HCT116 (cell line): Measurements from ENCODE around the gene ARVCF. TPM values are rescaled to one million over a fixed set of nuclear protein-coding genes. Genes with fewer than 3 reads are reported as not detected.

Experiments
- ATAC-seq: fragments of 200-7000 bp; cut with Tn5 transposase; 2 replicates; pipeline ENCODE4 v1.9.1; 2020; ENCODE audit warnings: mild to moderate bottlenecking, moderate library complexity
- BruUV-seq: library from RNA; stranded (reverse); fragments of 400-500 nt; replicated peaks from 2 replicates; lab custom pipeline; 2021; lab: Mats Ljungman, UMichigan
- CTCF ChIA-PET: fragments of 300-600 bp; sonication (Branson Sonifier 250); formaldehyde crosslinking; loops from one replicate; lab custom pipeline; 2021; ENCODE audit warnings: antibody characterized with exemption; lab: Charles Lee
- POLR2A ChIA-PET: fragments of 300-600, 350-600 bp; sonication (Branson Sonifier 250); formaldehyde crosslinking; loops from one replicate; lab custom pipeline; 2021; ENCODE audit warnings: antibody characterized with exemption; lab: Charles Lee
- RAD21 ChIA-PET, 2 experiments: fragments of 300-600 bp; sonication (Branson Sonifier 250); formaldehyde crosslinking; loops; one replicate each; lab custom pipeline; 2023; ENCODE audit warnings: low total read pairs in 2 of 2; ENCODE audit not compliant: uncharacterized antibody in 2 of 2, unreplicated experiment in 2 of 2, low non-redundant PET in 1 of 2; lab: Charles Lee
- DNase-seq: peaks from one replicate; pipeline ENCODE4 v3.0.0-alpha.2; 2010; ENCODE audit warnings: low read depth, low spot score
- H2AFZ ChIP-seq: fragments of 200-600 bp; shearing (Covaris generic), sonication (generic); 2 replicates; pipeline ENCODE4 v1.6.1; 2017; ENCODE audit warnings: low read depth, mixed run types, mixed read lengths, antibody characterized with exemption, low read length; ENCODE audit not compliant: poor library complexity, severe bottlenecking
- H3K27ac ChIP-seq: 2 replicates; pipeline ENCODE4 v1.5.1; 2012; ENCODE audit warnings: low read depth, low read length
- H3K27me3 ChIP-seq: fragments of 200-600 bp; sonication (generic); 2 replicates; pipeline ENCODE4 v1.6.1; 2016; ENCODE audit warnings: mixed run types, low read length, mixed read lengths; ENCODE audit not compliant: insufficient read depth
- H3K36me3 ChIP-seq, 2 experiments: fragments of 200-500 bp in 1 of 2; fragments of 200-600 bp in 1 of 2; sonication (Bioruptor generic) in 1 of 2; sonication (generic) in 1 of 2; 2 replicates each; pipeline versions ENCODE4 v1.5.1 to v1.6.1; 2014 to 2016; ENCODE audit warnings: low read length in 2 of 2, inconsistent platforms in 1 of 2, mixed read lengths in 1 of 2, mixed run types in 1 of 2; ENCODE audit not compliant: insufficient read depth in 2 of 2, control insufficient read depth in 1 of 2
- H3K4me1 ChIP-seq, 2 experiments: fragments of 200-600 bp in 1 of 2; sonication (generic) in 1 of 2; 2 replicates each; pipeline versions ENCODE4 v1.5.1 to v1.6.1; 2012 to 2017; ENCODE audit warnings: low read length in 2 of 2, inconsistent platforms in 1 of 2, mild to moderate bottlenecking in 1 of 2, mixed read lengths in 1 of 2, mixed run types in 1 of 2, moderate library complexity in 1 of 2; ENCODE audit not compliant: insufficient read depth in 2 of 2, control insufficient read depth in 1 of 2
- H3K4me2 ChIP-seq: fragments of 200-600 bp; sonication (generic); 2 replicates; pipeline ENCODE4 v1.6.1; 2017; ENCODE audit warnings: mixed run types, low read length, mixed read lengths
- H3K4me3 ChIP-seq, 2 experiments: fragments of 200-600 bp in 1 of 2; sonication (generic) in 1 of 2; replicated peaks in 1 of 2; 2 replicates each; pipeline ENCODE4 v1.5.1; 2011 to 2016; ENCODE audit warnings: low read length in 2 of 2, control low read depth in 1 of 2, low read depth in 1 of 2, mild to moderate bottlenecking in 1 of 2, mixed read lengths in 1 of 2, mixed run types in 1 of 2
- H3K79me2 ChIP-seq: fragments of 200-600 bp; sonication (generic); 2 replicates; pipeline ENCODE4 v1.6.1; 2017; ENCODE audit warnings: mild to moderate bottlenecking, mixed run types, low read length, moderate library complexity, mixed read lengths; ENCODE audit not compliant: insufficient read depth
- H3K9ac ChIP-seq: fragments of 200-600 bp; sonication (generic); 2 replicates; pipeline ENCODE4 v1.6.1; 2016; ENCODE audit warnings: low read length, mixed read lengths
- H3K9me2 ChIP-seq: fragments of 200-600 bp; sonication (generic), shearing (Covaris generic); 2 replicates; pipeline ENCODE4 v1.6.1; 2017; ENCODE audit warnings: mixed run types, mild to moderate bottlenecking, moderate library complexity; ENCODE audit not compliant: insufficient read depth
- H3K9me3 ChIP-seq, 2 experiments: fragments of 200-500 bp in 1 of 2; fragments of 200-600 bp in 1 of 2; sonication (Bioruptor generic) in 1 of 2; sonication (generic) in 1 of 2; 2 replicates each; pipeline ENCODE4 v1.6.1; 2014 to 2017; ENCODE audit warnings: low read length in 2 of 2, mixed read lengths in 2 of 2, inconsistent platforms in 1 of 2, low read depth in 1 of 2, mild to moderate bottlenecking in 1 of 2, mixed run types in 1 of 2, moderate library complexity in 1 of 2; ENCODE audit not compliant: control insufficient read depth in 1 of 2, insufficient read depth in 1 of 2
- H4K20me1 ChIP-seq: fragments of 200-600 bp; sonication (generic), shearing (Covaris generic); 2 replicates; pipeline ENCODE4 v1.6.1; 2017; ENCODE audit warnings: mixed run types, mild to moderate bottlenecking, moderate library complexity; ENCODE audit not compliant: insufficient read depth
- CBX3 ChIP-seq: IDR thresholded peaks from 2 replicates; pipeline ENCODE4 v1.6.1; 2012; ENCODE audit warnings: low read depth
- CEBPB ChIP-seq: IDR thresholded peaks from 2 replicates; pipeline ENCODE4 v1.6.1; 2012; ENCODE audit warnings: low read depth
- CTCF ChIP-seq, 3 experiments: fragments of 200-600 bp in 1 of 3; sonication (generic) in 1 of 3; IDR thresholded peaks in 2 of 3; conservative IDR thresholded peaks in 1 of 3; 2 replicates each; pipeline ENCODE4 v1.5.1; 2012 to 2017; ENCODE audit warnings: low read depth in 2 of 3, low read length in 2 of 3, antibody characterized with exemption in 1 of 3, borderline replicate concordance in 1 of 3, control low read depth in 1 of 3, mild to moderate bottlenecking in 1 of 3, mixed read lengths in 1 of 3, mixed run types in 1 of 3, moderate library complexity in 1 of 3; ENCODE audit not compliant: insufficient read depth in 1 of 3
- EGR1 ChIP-seq: IDR thresholded peaks from 2 replicates; pipeline ENCODE4 v1.6.1; 2012; ENCODE audit warnings: low read depth
- ELF1 ChIP-seq: IDR thresholded peaks from 2 replicates; pipeline ENCODE4 v1.6.1; 2012; ENCODE audit warnings: low read depth, borderline replicate concordance
- EZH2phosphoT487 ChIP-seq: fragments of 200-600 bp; IDR thresholded peaks from 2 replicates; pipeline ENCODE4 v1.6.1; 2018; ENCODE audit warnings: antibody characterized with exemption, borderline replicate concordance
- JUND ChIP-seq: IDR thresholded peaks from 2 replicates; pipeline ENCODE4 v1.6.1; 2012
- MAX ChIP-seq: IDR thresholded peaks from 2 replicates; pipeline ENCODE4 v1.6.1; 2012
- POLR2A ChIP-seq: IDR thresholded peaks from 2 replicates; pipeline ENCODE4 v1.7.0; 2011; ENCODE audit warnings: borderline replicate concordance; ENCODE audit not compliant: insufficient read depth, insufficient read length; ENCODE audit errors: extremely low read depth
- POLR2AphosphoS5 ChIP-seq: IDR thresholded peaks from 2 replicates; pipeline ENCODE4 v1.6.1; 2011; ENCODE audit warnings: mild to moderate bottlenecking, low read depth, low read length, moderate library complexity
- RAD21 ChIP-seq: IDR thresholded peaks from 2 replicates; pipeline ENCODE4 v1.6.1; 2012; ENCODE audit warnings: low read depth, mild to moderate bottlenecking
- REST ChIP-seq: IDR thresholded peaks from 2 replicates; pipeline ENCODE4 v1.6.1; 2012; ENCODE audit warnings: low read depth
- SIN3A ChIP-seq: IDR thresholded peaks from 2 replicates; pipeline ENCODE4 v1.6.1; 2012; ENCODE audit warnings: low read depth
- SP1 ChIP-seq: IDR thresholded peaks from 2 replicates; pipeline ENCODE4 v1.6.1; 2012; ENCODE audit warnings: low read depth
- SRF ChIP-seq: IDR thresholded peaks from 2 replicates; pipeline ENCODE4 v1.6.1; 2012; ENCODE audit warnings: low read depth
- YY1 ChIP-seq: IDR thresholded peaks from 2 replicates; pipeline ENCODE4 v1.6.1; 2011; ENCODE audit warnings: low read length, low read depth, moderate library complexity, mild to moderate bottlenecking; ENCODE audit not compliant: insufficient replicate concordance; ENCODE audit errors: extremely low read depth
- ZBTB33 ChIP-seq: IDR thresholded peaks from 2 replicates; pipeline ENCODE4 v1.6.1; 2011; ENCODE audit warnings: mild to moderate bottlenecking, low read length, moderate library complexity; ENCODE audit not compliant: insufficient replicate concordance; ENCODE audit errors: extremely low read depth
- ZFX ChIP-seq: fragments of 450-650 bp; IDR thresholded peaks from 2 replicates; pipeline ENCODE4 v1.6.1; 2017
- ZNF274 ChIP-seq: fragments of 200-500 bp; sonication (Bioruptor generic); IDR thresholded peaks from 2 replicates; pipeline ENCODE4 v1.6.1; 2014; ENCODE audit warnings: mild to moderate bottlenecking, low read depth, low read length, inconsistent platforms
- intact Hi-C: fragments of 100-400 bp; cut with micrococcal nuclease; formaldehyde crosslinking; loops from 2 replicates; pipeline ENCODE4 v1.10.0; 2022
- total RNA-seq: library from RNA; stranded (reverse); gene quantifications from one replicate; pipeline ENCODE4 v1.2.1, GENCODE V29; 2021; ENCODE audit not compliant: unreplicated experiment

The ARVCF gene
- total RNA-seq, 1 experiment from 2014 or later = 42.8 TPM

GRCh38 chr22:19967850-19968449, 48.7 kb downstream of the ARVCF start:
- Histone ChIP-seq H3K9me3 (no peaks in the 10 kb centered on the region), H3K9ac (no peak overlapping the region), H3K4me2 (no peak overlapping the region), H3K4me3 (no peak overlapping the region), H2AFZ (no peak overlapping the region), H3K9me2 (no peaks in the 10 kb centered on the region), H3K27ac (no peak overlapping the region), H3K79me2 (no peaks in the 10 kb centered on the region), H3K36me3 (peaks cover 12 to 20% of the 10 kb centered on the region in 2 experiments; a peak in 3 of 4 replicates), H4K20me1 (no peaks in the 10 kb centered on the region), H3K4me1 (peaks cover 12 to 25% of the 10 kb centered on the region in 2 experiments), H3K27me3 (no peaks in the 10 kb centered on the region)
- ATAC-seq (no peak), DNase-seq (no peak)
- intact Hi-C loops = loop anchor here (10.0 kb wide), 1 partner anchor 147 kb away; the partner anchor contains the start of genes RANBP1 and TRMT2A
- BruUV-seq = no TSS peak
- CTCF ChIA-PET = no interaction called here
- TF ChIP-seq SIN3A (no peak), EGR1 (no peak), CTCF (IDR thresholded peaks at IDR 0.05 in 2 of 3, conservative IDR thresholded peaks at IDR 0.05 in 1 of 3; ENCODE audit: borderline replicate concordance in 1 of 3, insufficient read depth in 1 of 3, low read depth in 2 of 3, low read length in 2 of 3) (no peak), RAD21 (no peak), ELF1 (no peak), MAX (no peak), POLR2AphosphoS5 (no peak), SRF (no peak), ZNF274 (no peak), YY1 (no peak), CEBPB (no peak), EZH2phosphoT487 (no peak), ZFX (no peak), CBX3 (no peak), POLR2A (no peak), SP1 (no peak), REST (no peak), ZBTB33 (no peak), JUND (no peak)
- POLR2A ChIA-PET = no interaction called here
- RAD21 ChIA-PET = no interaction called here
